T-helper 1 cell treated with Interleukin-12 subunit alpha and Interleukin-12 subunit beta and Interleukin-4 antibody, amounts not matched to agents 30 μg/mL and 1 μg/mL, for 36 hours (primary cell): ENCODE measurements around the gene CEP164.

ENCODE experiments used
- H3K27ac Mint-ChIP-seq: one replicate; pipeline ENCODE4 v1.8.0; 2021; ENCODE audit warnings: mild to moderate bottlenecking, mixed read lengths
- H3K27me3 Mint-ChIP-seq: one replicate; pipeline ENCODE4 v1.8.0; 2021; ENCODE audit warnings: low read depth, mixed read lengths
- H3K36me3 Mint-ChIP-seq: one replicate; pipeline ENCODE4 v1.8.0; 2021; ENCODE audit warnings: low read depth, mixed read lengths
- H3K4me1 Mint-ChIP-seq: one replicate; pipeline ENCODE4 v1.8.0; 2021; ENCODE audit warnings: low read depth, mixed read lengths
- H3K4me3 Mint-ChIP-seq: one replicate; pipeline ENCODE4 v1.8.0; 2021; ENCODE audit warnings: mild to moderate bottlenecking, moderate library complexity, mixed read lengths
- H3K9me3 Mint-ChIP-seq: one replicate; pipeline ENCODE4 v1.8.0; 2021; ENCODE audit warnings: mixed read lengths

The CEP164 gene

DNA sequence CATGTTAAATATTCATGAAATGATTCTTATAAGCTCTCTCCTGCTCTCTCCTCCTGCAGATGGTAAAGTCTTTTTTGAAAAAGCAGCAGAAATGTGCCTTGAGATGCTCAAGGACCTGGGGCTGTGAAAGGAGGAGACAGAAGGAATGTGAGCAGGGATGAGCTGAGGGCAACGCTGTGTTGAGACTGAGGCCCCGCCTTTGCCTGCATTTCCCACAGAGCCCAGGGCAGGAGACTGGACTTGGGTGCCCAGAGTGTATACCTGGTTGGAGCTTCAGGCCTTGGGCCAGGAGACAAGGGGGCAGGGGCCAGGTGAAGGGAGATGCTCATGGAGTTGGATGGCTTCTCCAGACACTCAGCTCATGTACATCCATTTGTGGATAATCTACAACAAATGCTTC is 39.2 kb downstream of the CEP164 start:
- Mint-ChIP-seq H3K4me1 (no peaks in the 10 kb centered on the region), H3K9me3 (no peaks in the 10 kb centered on the region), H3K4me3 (no peak overlapping the region), H3K27me3 (no peaks in the 10 kb centered on the region), H3K36me3 (peaks cover 21% of the 10 kb centered on the region), H3K27ac (no peak overlapping the region)

GRCh38 chr11:117369534-117369933 is 41.9 kb downstream of the CEP164 start:
- Mint-ChIP-seq H3K36me3 (peaks cover 14% of the 10 kb centered on the region), H3K4me1 (no peaks in the 10 kb centered on the region), H3K27ac (no peak overlapping the region), H3K27me3 (no peaks in the 10 kb centered on the region), H3K9me3 (no peaks in the 10 kb centered on the region), H3K4me3 (no peak overlapping the region)

- Mint-ChIP-seq H3K4me1 (no peaks in the 10 kb centered on the region), H3K36me3 (peaks cover 13% of the 10 kb centered on the region), H3K4me3 (no peak overlapping the region), H3K27me3 (no peaks in the 10 kb centered on the region), H3K27ac (no peak overlapping the region), H3K9me3 (no peaks in the 10 kb centered on the region)
These were observed 43.8 kb downstream of the CEP164 start for GRCh38 chr11:117371453-117371852.

DNA sequence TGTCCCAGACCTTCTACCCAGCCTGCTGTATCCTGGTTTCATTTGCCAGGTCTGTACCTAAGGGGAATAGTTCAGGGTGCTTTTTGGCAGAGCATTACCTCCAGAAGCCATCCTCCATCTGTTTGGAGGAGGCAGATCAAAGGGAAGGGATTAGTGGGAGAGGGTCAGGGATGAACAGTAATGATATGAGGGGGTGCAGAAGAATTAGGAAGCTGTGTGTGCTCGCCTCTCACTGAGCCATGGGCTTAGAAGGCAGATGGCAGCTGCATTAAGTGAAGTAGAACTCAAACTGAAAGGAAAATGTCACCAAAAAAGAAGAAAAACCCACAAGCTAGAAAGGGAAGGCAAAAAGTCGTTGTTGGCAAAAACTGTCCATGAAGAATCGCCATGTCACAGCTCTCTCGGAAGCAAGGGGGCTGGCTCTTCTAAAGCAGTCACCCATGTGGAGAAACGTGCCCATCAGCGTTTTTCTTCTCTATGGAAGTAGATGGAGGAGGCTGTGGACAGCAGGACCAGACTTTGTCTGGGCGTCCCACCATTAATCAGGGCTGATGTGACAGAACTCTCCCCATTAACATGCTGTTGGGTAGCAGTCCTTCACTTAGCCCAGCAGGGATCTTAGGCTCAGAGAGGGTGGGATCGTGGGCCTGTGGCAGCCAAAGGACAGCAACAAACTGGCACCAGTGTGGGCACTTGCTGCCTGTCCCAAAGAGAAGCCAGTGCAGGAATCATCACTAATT is 46.8 kb downstream of the CEP164 start:
- Mint-ChIP-seq H3K27ac (no peak overlapping the region), H3K4me3 (no peak overlapping the region), H3K4me1 (no peaks in the 10 kb centered on the region), H3K36me3 (peaks cover 13% of the 10 kb centered on the region), H3K27me3 (no peaks in the 10 kb centered on the region), H3K9me3 (no peaks in the 10 kb centered on the region)

DNA sequence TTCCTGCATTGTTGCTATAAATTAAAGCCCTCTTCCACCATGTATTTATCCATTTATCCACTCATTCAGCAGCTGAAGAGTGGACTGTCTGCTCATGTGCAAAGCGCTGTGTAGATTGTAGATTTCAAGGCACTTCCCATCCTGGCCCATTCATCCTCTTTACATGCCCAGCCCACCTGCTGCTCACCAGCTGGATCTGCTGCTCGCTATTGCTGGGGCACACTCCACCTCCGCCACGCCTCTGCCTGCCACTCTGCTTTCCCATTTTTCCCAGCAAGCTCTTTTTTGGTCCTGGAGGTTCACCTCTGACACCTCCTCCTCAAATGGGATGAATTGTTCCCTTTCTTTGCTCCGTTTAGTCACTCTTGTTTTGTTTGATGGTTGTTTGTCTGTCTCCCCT is 48.3 kb downstream of the CEP164 start:
- H3K27ac Mint-ChIP-seq = no peak overlapping the region
- H3K9me3 Mint-ChIP-seq = no peaks in the 10 kb centered on the region
- no peaks in the 10 kb centered on the region for H3K4me1 Mint-ChIP-seq
- H3K27me3 Mint-ChIP-seq = no peaks in the 10 kb centered on the region
- no peak overlapping the region for H3K4me3 Mint-ChIP-seq
- peaks cover 15% of the 10 kb centered on the region for H3K36me3 Mint-ChIP-seq

GRCh38 chr11:117376517-117376916 is 48.9 kb downstream of the CEP164 start:
- Mint-ChIP-seq H3K4me3 (no peak overlapping the region), H3K9me3 (no peaks in the 10 kb centered on the region), H3K27me3 (no peaks in the 10 kb centered on the region), H3K36me3 (peaks cover 12% of the 10 kb centered on the region), H3K27ac (no peak overlapping the region), H3K4me1 (no peaks in the 10 kb centered on the region)

- Mint-ChIP-seq H3K27me3 (no peaks in the 10 kb centered on the region), H3K36me3 (peaks cover 7% of the 10 kb centered on the region), H3K4me1 (no peaks in the 10 kb centered on the region), H3K9me3 (no peaks in the 10 kb centered on the region), H3K4me3 (no peak overlapping the region), H3K27ac (no peak overlapping the region)
These were observed 51.6 kb downstream of the CEP164 start for GRCh38 chr11:117378976-117379865.

- H3K4me3 Mint-ChIP-seq = no peak overlapping the region
- H3K36me3 Mint-ChIP-seq = peaks cover 6% of the 10 kb centered on the region
- no peaks in the 10 kb centered on the region for H3K9me3 Mint-ChIP-seq
- no peaks in the 10 kb centered on the region for H3K27me3 Mint-ChIP-seq
- H3K27ac Mint-ChIP-seq = no peak overlapping the region
- H3K4me1 Mint-ChIP-seq = no peaks in the 10 kb centered on the region
These were observed 53.0 kb downstream of the CEP164 start for GRCh38 chr11:117380676-117381075.

GRCh38 chr11:117381481-117382387 is 54.1 kb downstream of the CEP164 start:
- no peaks in the 10 kb centered on the region for H3K27me3 Mint-ChIP-seq
- H3K27ac Mint-ChIP-seq = no peak overlapping the region
- H3K4me3 Mint-ChIP-seq = no peak overlapping the region
- peaks cover 7% of the 10 kb centered on the region for H3K36me3 Mint-ChIP-seq
- H3K9me3 Mint-ChIP-seq = no peaks in the 10 kb centered on the region
- no peaks in the 10 kb centered on the region for H3K4me1 Mint-ChIP-seq

DNA sequence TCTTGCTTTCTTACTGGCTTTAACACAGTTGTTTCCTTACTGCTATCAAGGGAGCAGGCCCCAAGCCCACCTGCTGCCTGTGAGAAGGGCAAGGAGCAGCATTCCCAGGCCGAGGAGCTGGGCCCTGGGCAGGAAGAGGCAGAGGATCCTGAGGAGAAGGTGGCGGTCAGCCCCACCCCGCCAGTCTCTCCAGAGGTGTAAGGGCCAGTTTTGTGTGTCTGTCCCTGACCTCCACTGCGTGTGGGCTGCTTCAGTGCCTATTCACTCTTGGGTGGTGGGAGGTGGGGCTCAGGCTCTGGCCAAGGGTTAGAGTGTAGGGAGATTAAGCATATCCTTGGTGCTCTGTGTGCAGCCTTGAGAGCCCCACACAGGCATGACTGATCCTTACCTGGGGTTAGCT is 55.1 kb downstream of the CEP164 start:
- Mint-ChIP-seq H3K4me1 (no peaks in the 10 kb centered on the region), H3K36me3 (peaks cover 7% of the 10 kb centered on the region), H3K27me3 (no peaks in the 10 kb centered on the region), H3K27ac (no peak overlapping the region), H3K9me3 (no peaks in the 10 kb centered on the region), H3K4me3 (no peak overlapping the region)

DNA sequence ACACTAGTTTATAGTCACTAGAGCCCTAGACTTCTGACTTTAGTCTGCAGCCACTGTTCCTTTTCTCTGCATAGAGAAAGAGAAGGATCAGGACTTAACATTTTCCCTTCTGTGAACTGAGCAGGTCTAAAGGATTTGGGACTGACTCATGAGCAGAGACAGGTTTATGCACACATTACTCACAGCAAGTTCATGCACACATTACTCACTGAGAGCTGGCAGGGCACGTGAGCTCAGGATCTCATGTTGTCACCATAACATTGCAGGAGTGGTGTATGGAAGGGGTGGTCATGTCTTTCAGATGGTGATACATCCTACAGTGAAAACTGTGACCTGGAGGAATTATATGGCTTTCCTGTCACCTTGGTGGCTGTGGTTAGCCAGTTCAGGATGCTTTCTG is 56.4 kb downstream of the CEP164 start:
- Mint-ChIP-seq H3K36me3 (peaks cover 7% of the 10 kb centered on the region), H3K4me3 (no peak overlapping the region), H3K4me1 (peaks cover under 1% of the 10 kb centered on the region), H3K27ac (no peak overlapping the region), H3K27me3 (no peaks in the 10 kb centered on the region), H3K9me3 (no peaks in the 10 kb centered on the region)

GRCh38 chr11:117385471-117385870 is 57.8 kb downstream of the CEP164 start:
- no peak overlapping the region for H3K27ac Mint-ChIP-seq
- H3K27me3 Mint-ChIP-seq = no peaks in the 10 kb centered on the region
- peaks cover 11% of the 10 kb centered on the region for H3K36me3 Mint-ChIP-seq
- H3K4me1 Mint-ChIP-seq = peaks cover 2% of the 10 kb centered on the region
- no peaks in the 10 kb centered on the region for H3K9me3 Mint-ChIP-seq
- no peak overlapping the region for H3K4me3 Mint-ChIP-seq

- Mint-ChIP-seq H3K4me3 (no peak overlapping the region), H3K27me3 (no peaks in the 10 kb centered on the region), H3K4me1 (peaks cover 2% of the 10 kb centered on the region), H3K9me3 (no peaks in the 10 kb centered on the region), H3K27ac (no peak overlapping the region), H3K36me3 (peaks cover 12% of the 10 kb centered on the region)
These were observed 58.3 kb downstream of the CEP164 start for GRCh38 chr11:117385906-117386305.

DNA sequence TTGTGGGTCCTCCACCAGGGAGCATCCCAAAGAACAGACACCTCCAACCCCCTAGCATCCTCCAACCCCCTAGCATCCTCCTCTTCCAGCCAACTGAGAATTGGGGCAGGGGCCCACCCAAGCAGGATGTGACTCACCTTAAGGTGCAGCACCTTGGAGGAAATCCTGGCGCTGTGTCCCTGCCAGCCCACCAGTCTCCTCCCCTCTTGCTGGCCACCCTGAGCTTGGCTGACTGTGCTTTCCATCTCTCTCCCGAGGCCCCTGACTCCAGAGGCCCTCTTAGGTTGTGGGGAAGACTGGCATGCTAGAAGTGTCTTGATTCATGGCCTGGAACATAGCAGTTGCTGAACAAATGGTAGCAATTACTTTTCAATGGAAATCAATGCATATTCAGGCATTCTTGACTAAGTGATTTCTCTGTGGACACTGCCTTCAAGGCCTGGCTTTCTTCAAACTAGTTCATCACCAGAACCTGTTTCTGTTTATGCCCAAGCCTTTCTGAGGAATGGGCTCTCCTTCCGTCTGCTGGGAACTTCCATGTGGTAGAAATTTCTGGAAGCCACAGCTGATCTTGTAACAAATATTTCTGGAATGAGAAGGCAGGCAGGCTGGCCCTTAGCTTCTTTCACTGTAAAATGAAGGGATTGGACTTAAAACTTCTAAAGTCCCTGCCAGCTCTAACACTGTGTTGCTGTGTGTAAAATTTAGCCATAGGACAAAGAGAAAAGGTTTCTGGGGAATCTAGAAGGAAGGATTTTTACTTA is 60.5 kb downstream of the CEP164 start:
- Mint-ChIP-seq H3K4me1 (peaks cover 2% of the 10 kb centered on the region), H3K9me3 (no peaks in the 10 kb centered on the region), H3K36me3 (peaks cover 17% of the 10 kb centered on the region), H3K27me3 (no peaks in the 10 kb centered on the region), H3K27ac (no peak overlapping the region), H3K4me3 (no peak overlapping the region)
